Neutrophil (primary cell): Measurements from ENCODE around the gene PPP1R3F.
"Not testable (repeated sequence)": the region's sequence is repeated elsewhere in the genome, so short reads cannot be mapped to it uniquely, and the experiment has no call there.

Experiments
- H3K27ac ChIP-seq: fragments of 200-600 bp; sonication (generic); 2 replicates; pipeline ENCODE4 v1.5.1; 2016; ENCODE audit warnings: mild to moderate bottlenecking, moderate library complexity
- H3K27me3 ChIP-seq: fragments of 200-600 bp; sonication (generic); 2 replicates; pipeline ENCODE4 v1.6.0; 2016; ENCODE audit warnings: mild to moderate bottlenecking
- H3K36me3 ChIP-seq: fragments of 200-600 bp; sonication (generic); 2 replicates; pipeline ENCODE4 v1.5.1; 2017
- H3K4me1 ChIP-seq, 2 experiments: fragments of 200-600 bp in 1 of 2; sonication (generic) in 1 of 2; 1 replicate in 1 of 2; 2 replicates in 1 of 2; pipeline versions ENCODE4 v1.5.1 to v1.6.1; 2013 to 2016; ENCODE audit warnings: low read depth in 1 of 2, low read length in 1 of 2, mild to moderate bottlenecking in 1 of 2, moderate library complexity in 1 of 2; ENCODE audit not compliant: control insufficient read depth in 1 of 2, insufficient read depth in 1 of 2
- H3K4me3 ChIP-seq, 2 experiments: fragments of 200-600 bp in 1 of 2; sonication (generic) in 1 of 2; 1 replicate in 1 of 2; 2 replicates in 1 of 2; pipeline ENCODE4 v1.5.1; 2013 to 2016; ENCODE audit warnings: low read depth in 1 of 2, low read length in 1 of 2, mild to moderate bottlenecking in 1 of 2, moderate library complexity in 1 of 2
- H3K9me3 ChIP-seq: fragments of 200-600 bp; sonication (generic); 2 replicates; pipeline ENCODE4 v1.5.1; 2016
- TF ChIP-seq, protein P1 (sequence below): fragments of 200-600 bp; sonication (generic); IDR thresholded peaks from 2 replicates; pipeline ENCODE4 v1.5.1; 2016; ENCODE audit warnings: antibody characterized with exemption

The PPP1R3F gene

DNA sequence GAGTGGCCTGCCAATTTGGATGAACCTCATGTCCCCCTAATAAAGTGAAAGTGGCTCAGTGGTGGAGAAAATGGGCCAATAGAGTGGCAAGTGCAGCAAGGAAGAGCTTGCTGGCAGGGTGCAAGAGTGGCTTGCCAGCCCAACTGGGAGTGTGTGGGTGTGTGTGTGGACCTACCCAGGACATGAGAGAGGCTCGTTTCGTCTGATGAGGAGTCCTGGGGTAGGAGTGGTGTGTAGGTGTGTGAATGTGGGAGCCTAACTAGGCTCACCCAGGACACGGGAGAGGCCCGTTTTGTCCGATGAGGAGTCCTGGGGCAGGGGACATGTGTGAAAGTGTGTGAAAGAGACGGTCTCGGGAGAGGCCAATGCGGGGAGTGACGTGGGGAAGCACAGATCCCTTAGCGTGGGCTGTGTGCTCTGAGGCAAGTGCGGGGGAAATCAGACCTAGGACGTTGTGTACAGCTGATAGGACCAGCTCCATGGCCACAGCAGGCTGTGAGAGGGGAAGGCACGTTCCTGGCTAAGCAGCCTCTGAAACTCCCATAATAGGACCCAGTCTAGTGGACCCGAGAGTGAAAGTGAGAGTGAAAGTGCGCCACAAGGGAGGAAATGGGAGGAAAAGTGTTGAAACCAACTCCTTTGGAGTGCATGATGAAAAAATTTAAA lies 39.1 kb downstream of the PPP1R3F start:
- H3K27ac ChIP-seq = peak overlapping the region; percentile 74
- TF ChIP-seq, protein P1, sequence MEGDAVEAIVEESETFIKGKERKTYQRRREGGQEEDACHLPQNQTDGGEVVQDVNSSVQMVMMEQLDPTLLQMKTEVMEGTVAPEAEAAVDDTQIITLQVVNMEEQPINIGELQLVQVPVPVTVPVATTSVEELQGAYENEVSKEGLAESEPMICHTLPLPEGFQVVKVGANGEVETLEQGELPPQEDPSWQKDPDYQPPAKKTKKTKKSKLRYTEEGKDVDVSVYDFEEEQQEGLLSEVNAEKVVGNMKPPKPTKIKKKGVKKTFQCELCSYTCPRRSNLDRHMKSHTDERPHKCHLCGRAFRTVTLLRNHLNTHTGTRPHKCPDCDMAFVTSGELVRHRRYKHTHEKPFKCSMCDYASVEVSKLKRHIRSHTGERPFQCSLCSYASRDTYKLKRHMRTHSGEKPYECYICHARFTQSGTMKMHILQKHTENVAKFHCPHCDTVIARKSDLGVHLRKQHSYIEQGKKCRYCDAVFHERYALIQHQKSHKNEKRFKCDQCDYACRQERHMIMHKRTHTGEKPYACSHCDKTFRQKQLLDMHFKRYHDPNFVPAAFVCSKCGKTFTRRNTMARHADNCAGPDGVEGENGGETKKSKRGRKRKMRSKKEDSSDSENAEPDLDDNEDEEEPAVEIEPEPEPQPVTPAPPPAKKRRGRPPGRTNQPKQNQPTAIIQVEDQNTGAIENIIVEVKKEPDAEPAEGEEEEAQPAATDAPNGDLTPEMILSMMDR = no peak

DNA sequence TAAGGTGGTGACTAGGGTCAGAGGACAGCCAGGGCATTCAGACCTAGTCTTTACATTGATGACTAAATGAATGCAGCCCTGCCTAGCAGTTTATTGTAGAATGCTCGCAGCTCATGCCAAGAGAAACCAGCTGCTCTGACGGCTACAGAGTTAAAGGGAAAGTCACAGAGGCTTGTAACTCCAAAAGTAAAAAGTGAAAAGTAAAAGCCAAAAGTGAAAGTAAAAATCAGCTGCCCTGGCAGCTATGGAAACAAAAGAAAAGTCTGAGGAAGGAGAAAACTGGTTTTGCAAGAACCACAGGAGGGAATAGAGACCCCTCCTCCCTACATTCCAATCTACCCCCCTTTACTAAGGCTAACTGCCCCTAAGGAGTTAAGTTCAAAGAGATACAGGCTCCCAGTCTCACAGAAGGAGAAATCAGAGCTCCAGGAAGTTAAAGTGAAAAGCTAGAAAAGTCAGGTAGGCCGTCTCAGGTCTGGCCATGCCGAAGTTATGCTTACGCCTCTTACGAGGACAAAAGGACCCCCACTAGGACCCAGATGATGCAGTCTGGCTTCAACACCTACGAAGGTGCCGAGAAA lies 39.9 kb downstream of the PPP1R3F start:
- H3K4me3 ChIP-seq = peak overlapping the region; percentile 56 to 61
- peaks cover 19 to 21% of the 10 kb centered on the region in 2 experiments for H3K4me1 ChIP-seq
- peak overlapping the region; percentile 74 for H3K27ac ChIP-seq

More for the DNA sequence above, 39.1 kb downstream of the PPP1R3F start:
- Histone ChIP-seq H3K4me3 (peak overlapping the region; percentile 56 to 61), H3K27me3 (no peaks in the 10 kb centered on the region), H3K4me1 (peaks cover 19 to 21% of the 10 kb centered on the region in 2 experiments), H3K9me3 (no peaks in the 10 kb centered on the region), H3K36me3 (no peaks in the 10 kb centered on the region)

DNA sequence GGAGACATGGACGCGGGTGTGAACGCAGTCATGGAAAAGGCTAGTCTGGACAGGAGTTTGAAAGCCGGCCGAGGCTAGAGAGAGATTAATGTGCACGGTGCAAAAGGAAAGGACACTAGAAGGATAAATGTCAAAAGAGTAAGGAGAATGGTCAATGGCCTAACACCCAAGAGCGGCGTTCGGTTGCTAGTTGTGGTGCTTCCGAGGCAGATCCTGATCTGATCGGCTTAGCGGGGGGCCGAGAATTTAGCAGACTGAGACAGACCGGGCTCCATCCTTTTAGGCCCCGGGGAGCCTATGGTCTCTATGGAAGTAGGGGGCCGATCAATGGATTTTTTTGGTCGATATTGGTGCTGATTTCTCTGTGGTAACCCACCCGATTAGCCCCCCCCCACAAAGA lies 40.8 kb downstream of the PPP1R3F start:
- TF ChIP-seq, protein P1 = no peak
- no peak overlapping the region for H3K4me3 ChIP-seq
- H3K27ac ChIP-seq = no peak overlapping the region
- H3K9me3 ChIP-seq = no peaks in the 10 kb centered on the region
- peaks cover 19 to 21% of the 10 kb centered on the region in 2 experiments for H3K4me1 ChIP-seq
- H3K27me3 ChIP-seq = no peaks in the 10 kb centered on the region
- H3K36me3 ChIP-seq = no peaks in the 10 kb centered on the region

More for the DNA sequence above, 39.9 kb downstream of the PPP1R3F start:
- no peaks in the 10 kb centered on the region for H3K27me3 ChIP-seq
- H3K36me3 ChIP-seq = no peaks in the 10 kb centered on the region
- TF ChIP-seq, protein P1 = no peak
- no peaks in the 10 kb centered on the region for H3K9me3 ChIP-seq

DNA sequence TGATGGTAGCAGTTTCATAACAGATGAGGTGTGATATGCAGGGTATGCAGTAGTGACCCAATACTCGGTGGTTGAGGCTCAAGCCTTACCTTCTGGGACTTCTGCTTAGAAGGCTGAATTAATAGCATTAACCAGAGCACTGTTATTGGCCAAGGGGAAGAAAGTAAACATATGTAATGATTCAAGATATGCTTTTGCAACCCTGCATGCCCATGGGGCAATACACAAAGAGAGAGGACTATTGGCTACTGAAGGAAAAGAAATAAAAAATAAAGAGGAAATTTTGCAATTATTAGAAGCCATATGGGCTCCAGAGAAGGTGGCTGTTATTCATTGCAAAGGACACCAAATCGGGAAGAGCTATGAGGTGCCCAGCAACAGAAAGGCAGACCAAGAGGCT lies 42.6 kb downstream of the PPP1R3F start:
- peaks cover 19 to 21% of the 10 kb centered on the region in 2 experiments for H3K4me1 ChIP-seq
- no peak overlapping the region for H3K4me3 ChIP-seq
- H3K27me3 ChIP-seq = no peaks in the 10 kb centered on the region
- H3K36me3 ChIP-seq = no peaks in the 10 kb centered on the region
- H3K9me3 ChIP-seq = no peaks in the 10 kb centered on the region
- TF ChIP-seq, protein P1 = no peak
- no peak overlapping the region for H3K27ac ChIP-seq

DNA sequence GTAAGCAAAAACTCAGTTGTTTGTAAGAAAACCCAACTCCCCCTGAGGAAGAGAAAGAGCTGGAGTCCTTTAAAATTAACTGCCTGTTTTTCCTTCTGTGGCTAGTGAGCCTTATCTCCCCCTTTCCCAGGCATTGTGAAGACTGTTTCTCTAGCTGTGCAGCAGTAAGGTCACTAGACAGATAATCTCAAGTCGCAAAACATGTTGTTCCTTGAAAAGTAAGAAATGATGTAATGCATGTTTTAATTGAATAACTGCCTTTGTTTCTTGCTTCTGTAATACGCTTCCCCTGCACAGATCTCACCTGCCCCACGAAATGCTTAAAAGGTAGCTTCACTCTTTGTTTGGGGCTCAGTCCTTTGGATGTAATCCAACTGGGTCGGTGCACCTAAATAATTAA lies 46.5 kb downstream of the PPP1R3F start:
- Histone ChIP-seq H3K9me3 (no peaks in the 10 kb centered on the region), H3K4me3 (no peak overlapping the region), H3K36me3 (no peaks in the 10 kb centered on the region), H3K4me1 (peaks cover 5 to 6% of the 10 kb centered on the region in 2 experiments), H3K27me3 (no peaks in the 10 kb centered on the region), H3K27ac (no peak overlapping the region)
- TF ChIP-seq, protein P1 = no peak

DNA sequence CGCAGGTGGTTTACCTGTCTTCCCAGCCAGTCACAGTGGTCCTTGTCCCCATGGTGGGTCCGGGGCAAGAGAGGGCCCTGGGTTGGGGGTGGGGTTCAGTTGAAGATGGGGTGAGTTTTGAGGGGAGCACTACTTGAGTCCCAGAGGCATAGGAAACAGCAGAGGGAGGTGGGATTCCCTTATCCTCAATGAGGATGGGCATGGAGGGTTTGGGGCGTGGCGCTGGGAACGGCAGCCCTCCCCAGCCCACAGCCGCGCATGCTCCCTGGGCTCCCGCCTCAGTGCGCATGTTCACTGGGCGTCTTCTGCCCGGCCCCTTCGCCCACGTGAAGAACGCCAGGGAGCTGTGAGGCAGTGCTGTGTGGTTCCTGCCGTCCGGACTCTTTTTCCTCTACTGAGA lies 52.1 kb downstream of the PPP1R3F start, which contains the start of gene GAGE12J:
GAGE12J (plus strand) TSS at position 301 of the 400 bp plus-strand sequence. CDS start 1,157 bp downstream, outside the sequence.
- H3K9me3 ChIP-seq, H3K4me1 ChIP-seq, H3K36me3 ChIP-seq, H3K27me3 ChIP-seq, H3K27ac ChIP-seq, H3K4me3 ChIP-seq: not testable (repeated sequence)

DNA sequence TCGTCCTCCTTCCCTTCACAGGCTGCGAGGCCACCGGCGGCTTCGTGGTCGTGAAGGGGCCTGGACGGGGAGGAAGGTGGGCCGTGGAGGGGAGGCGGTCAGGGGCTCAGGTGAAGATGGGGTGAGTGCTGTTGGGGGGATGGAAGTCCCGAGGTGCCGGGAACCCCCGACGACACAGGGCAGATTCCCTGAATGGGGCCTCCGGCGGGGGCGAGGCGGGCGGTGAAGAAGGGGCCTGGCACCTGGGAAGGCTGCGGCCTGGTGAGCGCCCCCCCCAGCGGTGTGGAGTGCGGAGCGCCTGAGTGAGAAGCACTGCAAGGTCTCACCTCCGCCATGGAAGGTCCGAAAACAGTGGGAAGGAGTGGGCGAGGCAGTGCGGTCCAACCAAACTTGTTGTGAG lies 52.7 kb downstream of the PPP1R3F start:
- not testable (repeated sequence) for H3K36me3 ChIP-seq, H3K4me1 ChIP-seq, H3K27me3 ChIP-seq, H3K27ac ChIP-seq, H3K9me3 ChIP-seq, H3K4me3 ChIP-seq

DNA sequence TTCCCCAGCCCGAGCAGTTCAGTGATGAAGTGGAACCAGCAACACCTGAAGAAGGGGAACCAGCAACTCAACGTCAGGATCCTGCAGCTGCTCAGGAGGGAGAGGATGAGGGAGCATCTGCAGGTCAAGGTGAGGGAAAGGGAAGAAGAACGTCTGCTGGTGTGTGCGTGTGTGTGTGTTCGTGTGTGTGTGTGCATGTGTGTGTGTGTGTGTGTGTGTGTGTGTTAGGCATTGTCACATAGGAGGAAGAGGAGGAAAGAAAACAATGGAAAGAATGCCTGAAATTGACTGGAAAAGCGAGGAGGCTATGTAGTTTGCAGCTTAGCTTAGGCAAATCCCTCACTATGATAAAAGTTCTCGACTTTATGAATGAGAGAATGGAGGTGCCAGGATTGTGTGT lies 54.1 kb downstream of the PPP1R3F start:
- not testable (repeated sequence) for H3K27ac ChIP-seq, H3K9me3 ChIP-seq, H3K27me3 ChIP-seq, H3K36me3 ChIP-seq, H3K4me3 ChIP-seq, H3K4me1 ChIP-seq

DNA sequence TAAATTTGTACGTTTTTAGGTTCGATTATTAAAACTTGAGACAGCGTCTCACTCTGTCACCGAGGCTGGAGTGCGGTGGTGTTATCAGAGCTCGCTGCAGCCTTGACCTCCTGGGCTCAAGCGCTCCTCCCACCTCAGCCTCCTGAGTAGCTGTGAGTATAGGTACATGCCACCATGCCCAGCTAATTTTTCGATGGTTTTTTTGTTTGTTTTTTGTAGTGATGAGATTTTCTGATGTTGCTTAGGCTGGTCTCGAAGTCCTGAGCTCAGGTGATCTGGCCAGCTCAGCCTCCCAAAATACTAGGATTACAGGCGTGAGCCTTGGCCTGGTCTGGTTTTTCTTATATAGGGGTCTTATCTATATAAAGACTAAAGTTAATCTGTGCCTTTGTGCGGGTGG lies 60.8 kb downstream of the PPP1R3F start:
- H3K9me3 ChIP-seq, H3K27me3 ChIP-seq, H3K4me1 ChIP-seq, H3K27ac ChIP-seq, H3K4me3 ChIP-seq, H3K36me3 ChIP-seq: not testable (repeated sequence)
